ENCODE data around the gene ANXA1. TPM values are rescaled to one million over a fixed set of nuclear protein-coding genes. Genes with fewer than 3 reads are reported as not detected.
A peak's percentile ranks its signal among the peaks of the same experiment; 100 is the strongest.

Gene ANXA1
- total RNA-seq, 1 donor from 2014 or later, result 309 TPM

DNA sequence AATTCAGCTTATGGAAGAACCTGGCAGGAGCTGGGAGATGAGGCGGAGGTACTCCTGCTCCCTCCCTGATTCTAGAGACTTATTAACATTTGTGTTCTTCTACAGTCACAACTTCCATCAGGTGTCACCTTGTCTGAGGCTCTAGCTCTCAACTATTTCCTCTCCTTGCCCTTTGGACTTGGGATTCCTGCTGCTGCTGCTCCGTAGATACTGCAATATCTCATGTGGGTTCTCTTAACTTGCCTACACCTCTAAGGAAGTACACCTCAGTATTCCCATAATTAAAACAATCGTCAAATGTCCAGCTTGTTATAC is 21.2 kb downstream of the ANXA1 start:
- TF ChIP-seq, protein P1, sequence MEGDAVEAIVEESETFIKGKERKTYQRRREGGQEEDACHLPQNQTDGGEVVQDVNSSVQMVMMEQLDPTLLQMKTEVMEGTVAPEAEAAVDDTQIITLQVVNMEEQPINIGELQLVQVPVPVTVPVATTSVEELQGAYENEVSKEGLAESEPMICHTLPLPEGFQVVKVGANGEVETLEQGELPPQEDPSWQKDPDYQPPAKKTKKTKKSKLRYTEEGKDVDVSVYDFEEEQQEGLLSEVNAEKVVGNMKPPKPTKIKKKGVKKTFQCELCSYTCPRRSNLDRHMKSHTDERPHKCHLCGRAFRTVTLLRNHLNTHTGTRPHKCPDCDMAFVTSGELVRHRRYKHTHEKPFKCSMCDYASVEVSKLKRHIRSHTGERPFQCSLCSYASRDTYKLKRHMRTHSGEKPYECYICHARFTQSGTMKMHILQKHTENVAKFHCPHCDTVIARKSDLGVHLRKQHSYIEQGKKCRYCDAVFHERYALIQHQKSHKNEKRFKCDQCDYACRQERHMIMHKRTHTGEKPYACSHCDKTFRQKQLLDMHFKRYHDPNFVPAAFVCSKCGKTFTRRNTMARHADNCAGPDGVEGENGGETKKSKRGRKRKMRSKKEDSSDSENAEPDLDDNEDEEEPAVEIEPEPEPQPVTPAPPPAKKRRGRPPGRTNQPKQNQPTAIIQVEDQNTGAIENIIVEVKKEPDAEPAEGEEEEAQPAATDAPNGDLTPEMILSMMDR (conservative IDR thresholded peaks at IDR 0.05; ENCODE audit: low read depth, low read length), result no peak
- DNase-seq (ENCODE audit: low read depth), result no peak
- no peak overlapping the region for H3K4me3 ChIP-seq (ENCODE audit: low read depth, low read length)

DNA sequence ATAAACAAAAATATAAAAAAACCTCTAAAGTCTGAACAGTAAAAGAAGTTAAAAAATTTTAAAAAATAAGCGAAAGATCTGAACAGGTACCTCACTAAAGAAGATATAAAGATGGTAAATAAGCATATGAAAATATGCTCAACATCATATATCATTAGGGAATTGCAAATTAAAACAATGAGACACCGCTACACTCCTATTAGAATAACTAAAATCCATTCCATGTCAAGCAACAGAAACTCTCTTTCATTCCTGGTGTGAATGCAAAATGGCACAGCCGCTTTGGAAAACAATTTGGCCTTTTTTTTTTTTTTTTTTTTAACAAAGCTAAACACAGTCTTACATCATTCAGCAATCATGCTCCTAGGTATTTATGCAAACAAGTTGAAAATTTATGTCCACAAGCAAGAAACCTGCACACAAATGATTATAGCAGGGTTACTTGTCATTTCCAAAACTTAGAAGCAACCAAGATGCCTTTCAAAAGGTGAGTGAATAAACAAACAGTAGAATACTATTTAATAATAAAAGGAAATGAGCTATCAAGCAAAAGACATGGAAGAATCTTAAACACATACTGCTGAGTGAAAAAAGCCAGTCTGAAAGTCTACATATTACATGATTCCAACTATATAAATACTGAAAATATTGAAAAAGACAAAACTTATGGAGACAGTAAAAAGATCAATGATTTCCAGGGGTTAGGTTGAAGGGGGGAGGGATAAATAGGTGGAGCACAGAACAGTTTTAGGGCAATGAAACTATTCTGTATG is 22.1 kb downstream of the ANXA1 start:
- TF ChIP-seq, protein P1 (conservative IDR thresholded peaks at IDR 0.05; ENCODE audit: low read depth, low read length), result no peak
- H3K4me3 ChIP-seq (ENCODE audit: low read depth, low read length), result no peak overlapping the region
- no peak for DNase-seq (ENCODE audit: low read depth)

DNA sequence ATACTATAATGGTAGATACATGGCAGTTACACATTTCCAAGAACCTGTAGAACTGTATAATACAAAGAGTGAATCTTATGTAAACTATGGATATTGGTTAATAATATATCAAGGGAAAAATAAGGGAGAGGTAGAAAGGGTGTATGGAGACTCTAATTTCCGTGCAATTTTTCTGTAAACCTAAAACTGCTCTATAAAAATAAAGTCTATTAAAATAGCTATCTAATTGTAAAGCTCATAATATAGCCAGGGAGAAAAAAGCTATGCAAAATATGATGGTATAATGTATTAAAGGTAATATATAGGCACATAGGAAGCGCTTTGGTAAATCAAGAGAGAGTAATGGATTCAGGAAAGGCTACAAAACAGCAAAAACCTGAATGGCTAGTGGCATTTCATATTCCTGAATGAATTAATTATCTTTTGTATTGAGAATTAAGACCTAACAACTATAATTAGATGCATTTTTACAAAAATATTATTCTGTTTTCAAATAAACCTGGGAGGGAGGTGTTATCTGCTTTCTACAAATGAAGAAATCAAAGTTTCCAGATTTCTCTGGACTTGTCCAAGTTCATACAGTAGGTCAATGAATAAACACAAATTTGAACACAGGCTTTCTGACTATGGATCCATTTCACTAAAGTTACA is 22.8 kb downstream of the ANXA1 start:
- no peak for DNase-seq (ENCODE audit: low read depth)
- TF ChIP-seq, protein P1 (conservative IDR thresholded peaks at IDR 0.05; ENCODE audit: low read depth, low read length), result no peak

DNA sequence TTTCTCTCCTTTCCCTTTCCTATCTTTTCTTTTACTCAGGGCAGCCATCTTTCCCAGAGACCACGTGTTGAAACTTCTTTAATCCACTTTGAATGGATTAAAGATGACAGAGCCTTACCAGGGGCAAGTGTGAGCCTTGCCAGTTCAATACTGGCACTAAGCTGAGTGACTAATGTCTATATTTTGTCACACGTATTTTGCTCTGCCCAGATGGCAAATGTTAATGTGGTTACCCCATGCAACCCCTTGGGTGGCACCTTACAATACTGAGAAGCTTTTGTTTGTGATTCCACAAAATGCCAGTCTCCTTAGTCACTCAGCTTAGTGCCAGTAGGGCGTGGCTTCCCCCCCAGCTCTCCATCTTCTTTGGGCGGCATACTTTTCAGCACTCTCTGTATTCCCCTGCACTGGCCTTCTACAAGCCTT is 24.8 kb downstream of the ANXA1 start:
- no peak for DNase-seq (ENCODE audit: low read depth)
- no peak overlapping the region for H3K4me3 ChIP-seq (ENCODE audit: low read depth, low read length)
- TF ChIP-seq, protein P1 (conservative IDR thresholded peaks at IDR 0.05; ENCODE audit: low read depth, low read length), result no peak

More for the DNA sequence above, 22.8 kb downstream of the ANXA1 start:
- H3K4me3 ChIP-seq (ENCODE audit: low read depth, low read length), result no peak overlapping the region

DNA sequence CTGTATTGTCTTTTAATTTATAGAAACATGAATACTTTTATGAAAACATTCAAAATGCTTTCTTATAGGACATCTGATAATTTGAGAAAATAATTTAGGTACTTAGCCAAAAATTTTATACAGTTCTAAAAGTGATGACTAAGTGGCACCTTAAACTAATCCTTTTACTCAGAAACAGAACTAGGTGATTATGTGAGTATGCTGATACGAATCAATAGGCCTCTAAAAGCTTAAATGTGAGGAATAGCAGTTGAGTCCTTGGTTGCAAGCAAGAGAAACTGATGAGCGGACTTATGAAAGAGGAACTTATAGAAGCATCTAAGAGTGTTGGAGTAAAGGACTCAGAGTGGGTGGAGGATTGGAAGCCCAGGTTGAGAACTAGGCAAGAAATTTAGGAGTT is 26.4 kb downstream of the ANXA1 start:
- TF ChIP-seq, protein P1 (conservative IDR thresholded peaks at IDR 0.05; ENCODE audit: low read depth, low read length), result no peak
- DNase-seq (ENCODE audit: low read depth), result no peak

DNA sequence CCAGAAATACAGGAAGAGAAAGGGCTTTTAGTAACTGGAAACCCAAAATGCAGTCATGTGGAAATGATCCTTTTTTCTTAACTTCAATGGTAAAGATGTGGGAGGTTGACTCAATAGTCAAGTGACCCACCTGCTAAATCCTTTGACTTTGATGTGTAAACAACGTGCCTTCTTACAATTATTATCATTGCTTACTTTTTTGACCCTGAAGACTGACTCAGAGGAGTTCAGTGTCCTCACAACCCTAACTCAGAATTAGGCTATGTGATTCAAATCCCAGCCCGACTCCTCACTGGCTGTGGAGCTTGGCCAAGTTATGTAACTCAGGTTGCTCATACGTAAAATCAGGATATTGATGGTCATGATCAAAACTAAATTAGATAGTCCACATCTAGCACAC is 27.9 kb downstream of the ANXA1 start:
- DNase-seq (ENCODE audit: low read depth), result peak; percentile 58

More for the DNA sequence above, 26.4 kb downstream of the ANXA1 start:
- no peak overlapping the region for H3K4me3 ChIP-seq (ENCODE audit: low read depth, low read length)

More for the DNA sequence above, 27.9 kb downstream of the ANXA1 start:
- TF ChIP-seq, protein P1 (conservative IDR thresholded peaks at IDR 0.05; ENCODE audit: low read depth, low read length), result no peak
- no peak overlapping the region for H3K4me3 ChIP-seq (ENCODE audit: low read depth, low read length)
